ENCODE results near the gene CCDC90B. TPM values are rescaled to one million over a fixed set of nuclear protein-coding genes. Genes with fewer than 3 reads are reported as not detected.
A peak's percentile ranks its signal among the peaks of the same experiment; 100 is the strongest.

CCDC90B gene
- total and polyA plus RNA-seq, 2 of the 13 experiments (the other 11 are each of a cell fraction or from before 2014, with no cell fraction given): 17.1 to 46.1 TPM

- TF ChIP-seq ATF4 (CRISPR knock-in tag; IDR thresholded peaks at IDR 0.05) (peak in 1 of 2 experiments; percentile 96; a peak in 2 of 4 replicates), ZNF770 (CRISPR knock-in tag; IDR thresholded peaks at IDR 0.05) (no peak), NFATC3 (CRISPR knock-in tag; IDR thresholded peaks at IDR 0.05) (no peak), ZC3H13 (CRISPR knock-in tag; IDR thresholded peaks at IDR 0.05) (peak; percentile 88), ZNF576 (CRISPR knock-in tag; IDR thresholded peaks at IDR 0.05) (no peak), CREB3 (CRISPR knock-in tag; IDR thresholded peaks at IDR 0.05) (0 out of 2 replicates have a peak, but pooled peaks have one; percentile 40), ZFX (CRISPR knock-in tag; IDR thresholded peaks at IDR 0.05; ENCODE audit: low read depth) (peak; percentile 77), USF2 (IDR thresholded peaks at IDR 0.05; ENCODE audit: low read depth, low read length) (no peak), USF2 (CRISPR knock-in tag; IDR thresholded peaks at IDR 0.05; ENCODE audit: borderline replicate concordance) (no peak), JDP2 (CRISPR knock-in tag; IDR thresholded peaks at IDR 0.05; ENCODE audit: borderline replicate concordance) (no peak), AFF4 (CRISPR knock-in tag; IDR thresholded peaks at IDR 0.05) (peak; percentile 59; the same call in 1 of the 2 replicates), FOSL1 (CRISPR knock-in tag; IDR thresholded peaks at IDR 0.05; ENCODE audit: borderline replicate concordance) (no peak), ZBTB20 (CRISPR knock-in tag; IDR thresholded peaks at IDR 0.05; ENCODE audit: borderline replicate concordance, low read depth) (peak; percentile 69), ASH2L (IDR thresholded peaks at IDR 0.05; ENCODE audit: insufficient read length, low read depth, low read length) (peak; percentile 92), ZNF569 (CRISPR knock-in tag; IDR thresholded peaks at IDR 0.05; ENCODE audit: borderline replicate concordance) (peak; percentile 77; the same call in 1 of the 2 replicates)
Observed at GRCh38 chr11:83285771-83286528, at the start of gene CCDC90B (continued).

Measured in HepG2 (cell line).